ENCODE measurements around the gene CNKSR3. TPM values are rescaled to one million over a fixed set of nuclear protein-coding genes. Genes with fewer than 3 reads are reported as not detected.

Gene CNKSR3
- total RNA-seq, 4 donors from 2014 or later, result 10.4 to 23.9 (median 19.6) TPM

DNA sequence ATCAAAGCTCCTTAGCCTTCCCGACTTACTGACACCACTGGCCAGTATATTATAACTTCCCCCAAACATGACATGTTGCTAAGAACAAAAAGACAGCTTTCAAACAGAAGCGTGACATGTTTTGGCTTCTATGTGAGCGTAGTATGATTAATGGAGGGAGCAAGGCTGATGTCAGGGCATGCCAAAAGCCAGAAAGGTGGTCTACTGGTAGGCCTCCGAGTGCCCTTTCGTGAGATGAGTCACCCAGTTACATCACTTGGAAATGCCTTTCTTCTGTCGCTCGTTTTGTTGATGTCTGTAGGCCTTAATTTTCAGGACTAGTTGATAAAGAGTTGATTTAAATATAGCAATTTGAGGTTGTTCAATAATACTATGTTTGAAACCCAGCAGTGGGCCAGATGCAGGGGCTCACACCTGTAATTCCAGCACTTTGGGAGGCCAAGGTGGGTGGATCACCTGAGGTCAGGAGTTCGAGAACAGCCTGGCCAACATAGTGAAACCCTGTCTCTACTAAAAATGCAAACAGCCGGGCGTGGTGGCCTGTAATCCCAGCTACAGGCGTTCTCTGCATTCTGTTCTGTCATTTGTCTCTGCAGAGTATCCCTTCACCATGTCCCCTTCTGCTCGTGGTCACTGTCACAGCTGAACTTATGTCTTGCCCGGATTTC is 53.3 kb downstream of the CNKSR3 start:
- H3K4me3 ChIP-seq, result no peak overlapping the region
- WGBS, result 68% methylated on average over 13 of the region's 13 CpGs
- TF ChIP-seq POLR2AphosphoS5 (IDR thresholded peaks at IDR 0.05) (peak; percentile 21 to 55), POLR2A (IDR thresholded peaks at IDR 0.05; ENCODE audit: low read depth) (no peak), CTCF (IDR thresholded peaks at IDR 0.05) (no peak)
- peaks cover 21 to 77% (median 70%) of the 10 kb centered on the region in 4 donors for H3K4me1 ChIP-seq
- no peaks in the 10 kb centered on the region for H3K36me3 ChIP-seq
- no peaks in the 10 kb centered on the region for H3K9me3 ChIP-seq
- H3K27me3 ChIP-seq, result no peaks in the 10 kb centered on the region
- peak overlapping the region; percentile 68 to 76 (median 69) for H3K27ac ChIP-seq (replicated peaks in 1 of 4)
- no peak for DNase-seq (ENCODE audit: extremely low spot score)
- intact Hi-C loops (cut with DNase I), result no loop called here

GRCh38 chr6:154453329-154453728 is 57.2 kb downstream of the CNKSR3 start:
- peak overlapping the region; percentile 36 to 66 (median 60) for H3K27ac ChIP-seq (replicated peaks in 1 of 4)
- intact Hi-C loops (cut with DNase I), result no loop called here

DNA sequence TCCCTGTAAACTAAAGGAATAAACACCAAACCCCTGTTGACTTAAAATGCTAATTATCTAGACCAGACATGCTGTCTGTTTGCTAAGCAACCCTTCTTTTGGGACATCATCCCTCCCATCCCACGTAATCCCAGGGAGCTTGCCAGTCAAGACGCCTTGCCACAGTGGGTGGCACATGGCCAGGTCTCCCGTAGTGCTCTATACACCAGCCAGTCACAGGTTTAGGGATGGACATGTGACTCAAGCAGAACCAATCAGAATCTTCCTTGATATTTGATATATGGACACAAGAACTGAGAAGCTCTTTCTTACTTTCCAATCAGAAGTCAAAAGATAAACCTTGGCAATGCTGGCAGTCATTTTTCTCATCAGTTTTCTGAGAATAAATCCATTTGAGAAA is 60.0 kb downstream of the CNKSR3 start:
- no peak for DNase-seq (ENCODE audit: extremely low spot score)
- Histone ChIP-seq H3K27ac (replicated peaks in 1 of 4) (peak overlapping the region; percentile 36 to 84 (median 60)), H3K4me3 (no peak overlapping the region), H3K36me3 (peaks cover 0 to 3% (median 0%) of the 10 kb centered on the region in 4 donors), H3K4me1 (peaks cover 33 to 64% (median 55%) of the 10 kb centered on the region in 4 donors), H3K27me3 (no peaks in the 10 kb centered on the region), H3K9me3 (no peaks in the 10 kb centered on the region)
- intact Hi-C loops (cut with DNase I), result no loop called here
- 83% methylated on average over 3 of the region's 3 CpGs for WGBS
- TF ChIP-seq POLR2AphosphoS5 (IDR thresholded peaks at IDR 0.05) (no peak), CTCF (IDR thresholded peaks at IDR 0.05) (no peak), EP300 (IDR thresholded peaks at IDR 0.05) (no peak), POLR2A (IDR thresholded peaks at IDR 0.05; ENCODE audit: low read depth) (no peak)

More at GRCh38 chr6:154453329-154453728, 57.2 kb downstream of the CNKSR3 start:
- Histone ChIP-seq H3K9me3 (no peaks in the 10 kb centered on the region), H3K4me3 (no peak overlapping the region), H3K36me3 (peaks cover 0 to 3% (median 0%) of the 10 kb centered on the region in 4 donors), H3K4me1 (peaks cover 25 to 60% (median 51%) of the 10 kb centered on the region in 4 donors), H3K27me3 (no peaks in the 10 kb centered on the region)
- DNase-seq (ENCODE audit: extremely low spot score), result no peak
- WGBS, result 75% methylated on average over 2 of the region's 2 CpGs
- TF ChIP-seq CTCF (IDR thresholded peaks at IDR 0.05), result no peak
- no peak for TF ChIP-seq EP300 (IDR thresholded peaks at IDR 0.05)
- no peak for TF ChIP-seq POLR2A (IDR thresholded peaks at IDR 0.05; ENCODE audit: low read depth)
- no peak for TF ChIP-seq POLR2AphosphoS5 (IDR thresholded peaks at IDR 0.05)

DNA sequence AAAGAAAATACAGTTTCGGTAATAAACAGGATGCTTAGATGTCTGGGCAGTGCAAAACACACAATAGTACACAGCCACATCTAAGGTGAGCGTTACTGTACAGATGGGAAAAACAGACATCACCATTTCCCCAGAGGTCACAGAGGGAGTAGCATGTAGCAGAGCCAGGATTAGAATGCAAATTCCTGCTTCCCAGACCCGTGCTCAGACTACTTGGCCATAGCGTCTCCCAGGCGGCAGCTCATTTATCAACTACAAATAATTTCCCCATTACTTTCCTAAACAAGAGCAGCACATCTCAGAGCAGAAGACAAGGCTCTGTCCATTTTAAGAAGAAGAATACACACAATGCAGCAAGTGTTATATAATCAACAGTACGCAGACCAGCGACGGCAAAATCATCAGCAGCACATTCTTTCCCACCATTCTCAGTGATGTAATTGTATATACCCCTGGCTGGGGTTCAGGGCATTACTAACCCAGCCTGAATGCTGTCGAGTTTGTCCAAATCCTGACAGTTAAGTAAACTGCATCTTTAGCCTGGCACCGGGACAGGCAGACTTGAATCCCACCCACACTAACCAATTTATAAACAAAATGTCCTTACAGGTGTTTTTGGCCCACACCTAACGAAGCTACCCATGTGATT is 61.9 kb downstream of the CNKSR3 start:
- WGBS, result 20% methylated on average over 11 of the region's 11 CpGs
- Histone ChIP-seq H3K4me3 (peak overlapping the region in 3 of 4 donors; percentile 5 to 24 (median 16)), H3K36me3 (peaks cover 0 to 3% (median 0%) of the 10 kb centered on the region in 4 donors), H3K27me3 (no peaks in the 10 kb centered on the region), H3K4me1 (peaks cover 32 to 66% (median 55%) of the 10 kb centered on the region in 4 donors), H3K27ac (replicated peaks in 1 of 4) (peak overlapping the region; percentile 75 to 84 (median 80)), H3K9me3 (no peaks in the 10 kb centered on the region)
- intact Hi-C loops (cut with DNase I), result loop anchor here (5.0 kb wide), 2 partner anchors 36 to 59 kb away; no protein-coding TSS in a partner anchor
- no peak for DNase-seq (ENCODE audit: extremely low spot score)
- no peak for TF ChIP-seq POLR2A (IDR thresholded peaks at IDR 0.05; ENCODE audit: low read depth)
- TF ChIP-seq POLR2AphosphoS5 (IDR thresholded peaks at IDR 0.05), result peak; percentile 82 to 90
- peak; percentile 82 for TF ChIP-seq EP300 (IDR thresholded peaks at IDR 0.05)
- TF ChIP-seq CTCF (IDR thresholded peaks at IDR 0.05), result peak in 1 of 3 experiments; percentile 60
